Stimulated activated CD8-positive, alpha-beta memory T cell treated with anti-CD3 and anti-CD28 coated beads, Interleukin-12 subunit alpha, Interleukin-12 subunit beta, amount 100 ng/mL, for 24 hours (primary cell): Measurements from ENCODE around the gene P2RX7.
"Not testable (repeated sequence)": the region's sequence is repeated elsewhere in the genome, so short reads cannot be mapped to it uniquely, and the experiment has no call there.

ENCODE experiments used
- DNase-seq: peaks from one replicate; pipeline ENCODE4 v3.0.0-alpha.2; 2020; ENCODE audit errors: extremely low read depth

P2RX7 gene

DNA sequence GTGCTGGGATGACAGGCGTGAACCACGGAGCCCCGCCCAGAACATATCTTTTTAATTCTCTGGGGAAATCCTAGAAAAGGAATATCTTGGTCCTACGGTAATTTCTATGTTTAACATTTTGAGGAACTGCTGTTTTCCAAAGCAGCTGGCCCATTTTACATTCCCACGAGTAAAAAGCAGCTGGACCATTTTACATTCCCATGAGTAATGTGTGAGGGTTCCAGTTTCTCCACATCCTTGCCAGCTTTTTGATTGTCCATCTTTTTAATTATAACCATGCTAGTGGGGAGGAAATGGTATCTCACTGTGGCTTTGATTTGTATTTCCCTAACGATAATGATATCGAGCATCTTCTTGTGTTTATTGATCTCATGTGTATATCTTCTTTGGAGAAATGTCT, 72.8 kb downstream of the P2RX7 start:
- no peak for DNase-seq

DNA sequence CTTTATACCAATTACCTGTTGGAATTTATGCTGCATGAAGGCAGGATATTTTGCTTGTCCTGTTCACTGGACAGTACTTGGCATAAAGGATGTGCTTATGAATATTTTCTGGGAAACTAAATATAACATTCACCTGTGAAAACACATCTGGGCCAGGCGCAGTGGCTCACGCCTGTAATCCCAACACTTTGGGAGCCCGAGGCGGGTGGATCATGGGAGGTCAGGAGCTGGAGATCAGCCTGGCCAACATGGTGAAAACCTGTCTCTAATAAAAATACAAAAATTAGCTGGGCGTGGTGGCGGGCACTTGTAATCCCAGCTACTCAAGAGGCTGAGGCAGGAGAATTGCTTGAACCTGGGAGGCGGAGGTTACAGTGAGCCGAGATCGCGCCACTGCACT, 75.9 kb downstream of the P2RX7 start:
- DNase-seq, result not testable (repeated sequence)

DNA sequence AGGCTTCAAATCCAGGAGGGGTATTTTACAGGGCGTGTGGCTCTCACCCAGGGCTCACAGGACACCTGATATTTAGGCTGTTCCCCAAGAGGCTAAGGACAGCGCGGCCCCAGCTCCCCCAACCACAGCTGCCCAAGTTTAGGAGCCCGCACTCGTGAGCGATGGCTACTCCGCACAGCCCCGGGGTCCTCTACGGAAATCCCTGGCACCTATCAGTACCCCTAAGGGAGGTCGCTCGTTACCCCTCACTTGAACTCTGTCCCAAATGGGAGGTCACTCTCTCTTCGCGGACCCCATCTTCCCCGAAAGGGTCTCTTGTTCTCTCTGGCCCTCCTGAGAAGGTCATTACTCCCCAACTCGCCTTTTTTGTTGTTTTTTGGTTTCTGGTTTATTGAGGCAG, 76.5 kb downstream of the P2RX7 start:
- no peak for DNase-seq

DNA sequence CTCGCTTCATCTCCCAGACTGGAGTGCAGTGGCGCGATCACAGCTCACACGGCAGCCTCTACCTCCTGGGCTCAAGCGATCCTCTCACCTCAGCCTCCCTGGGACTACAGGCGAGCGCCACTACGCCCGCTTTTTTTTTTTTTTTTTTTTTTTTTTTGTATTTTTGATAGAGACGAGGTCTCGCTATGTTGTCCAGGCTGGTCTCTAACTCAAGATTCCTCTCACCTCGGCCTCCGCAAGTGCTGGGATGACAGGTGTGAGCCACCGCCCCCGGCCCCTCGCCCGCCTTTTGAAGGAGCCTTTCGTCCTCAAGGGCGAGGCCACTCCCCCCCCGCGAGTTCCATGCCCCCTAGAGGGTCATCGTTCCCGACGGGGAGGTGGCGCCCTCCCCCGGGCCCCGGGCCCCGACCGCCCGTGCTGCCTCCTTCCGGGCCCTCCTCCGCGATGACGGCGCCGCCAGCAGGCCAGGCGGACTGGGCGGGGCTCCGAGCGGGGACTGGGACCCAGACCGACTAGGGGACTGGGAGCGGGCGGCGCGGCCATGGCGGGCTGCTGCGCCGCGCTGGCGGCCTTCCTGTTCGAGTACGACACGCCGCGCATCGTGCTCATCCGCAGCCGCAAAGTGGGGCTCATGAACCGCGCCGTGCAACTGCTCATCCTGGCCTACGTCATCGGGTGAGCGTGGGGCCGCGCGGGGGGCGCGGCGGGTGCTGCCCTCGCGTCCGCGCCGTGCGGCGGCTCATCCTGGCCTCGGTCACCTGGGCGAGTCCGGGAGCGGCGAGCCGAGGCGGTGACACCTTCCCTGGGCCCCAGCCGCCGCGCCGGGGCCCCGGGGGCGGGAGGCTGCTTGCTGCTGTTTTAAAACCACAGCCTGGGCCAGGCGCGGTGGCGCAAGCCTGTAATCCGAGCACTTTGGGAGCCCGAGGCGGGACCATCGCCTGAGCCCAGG, 77.2 kb downstream of the P2RX7 start, which contains the start of gene P2RX4:
P2RX4 (plus strand) TSS at position 506 of the 949 bp plus-strand sequence; CDS start at position 542, 36 bp downstream.
- peak; percentile 62 for DNase-seq

DNA sequence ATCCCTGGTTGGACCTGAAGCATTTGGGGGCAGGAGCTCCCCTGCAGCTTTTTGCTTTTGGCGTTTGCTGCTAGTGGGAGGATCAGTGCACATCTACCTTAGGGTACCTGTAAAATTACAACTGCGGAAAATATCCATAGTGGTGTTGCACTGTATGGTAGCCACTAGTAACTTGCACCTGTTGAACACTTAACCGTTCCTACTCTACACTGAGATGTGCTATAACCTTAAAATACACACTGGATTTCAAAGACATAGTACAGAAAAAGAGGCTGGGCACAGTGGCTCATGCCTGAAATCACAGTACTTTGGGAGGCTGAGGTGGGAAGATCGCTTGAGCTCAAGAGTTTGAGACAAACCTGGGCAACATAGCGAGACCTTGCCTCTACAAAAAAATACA, 80.2 kb downstream of the P2RX7 start:
- no peak for DNase-seq

DNA sequence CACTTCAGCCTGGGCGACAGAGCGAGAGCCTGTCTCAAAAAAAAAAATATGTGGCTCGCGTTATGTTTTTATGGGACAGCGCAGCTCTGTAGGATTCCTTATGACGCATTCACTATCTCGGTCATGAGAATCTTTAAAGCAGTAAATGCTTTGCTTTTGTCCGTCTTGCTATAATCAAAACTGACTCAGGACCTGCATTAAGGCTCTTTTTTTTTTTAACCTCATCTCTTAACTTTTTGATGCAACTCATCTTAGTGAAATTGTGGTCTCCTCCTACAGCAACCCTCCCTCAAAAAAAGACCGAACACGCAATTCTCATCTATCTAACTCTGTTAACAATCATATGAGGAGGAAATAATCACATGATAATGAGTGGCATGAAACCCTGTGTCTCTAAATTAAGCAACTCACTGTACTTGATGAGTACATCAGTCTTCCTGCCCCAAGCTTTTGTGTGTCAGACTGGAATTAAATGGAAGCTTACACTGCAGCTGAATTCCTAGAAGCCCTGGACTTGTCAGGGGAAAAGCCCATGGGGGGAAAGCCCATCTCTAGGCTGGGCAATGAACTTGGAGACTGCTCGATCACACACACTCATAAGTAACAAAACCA, 81.6 kb downstream of the P2RX7 start:
- DNase-seq, result no peak

DNA sequence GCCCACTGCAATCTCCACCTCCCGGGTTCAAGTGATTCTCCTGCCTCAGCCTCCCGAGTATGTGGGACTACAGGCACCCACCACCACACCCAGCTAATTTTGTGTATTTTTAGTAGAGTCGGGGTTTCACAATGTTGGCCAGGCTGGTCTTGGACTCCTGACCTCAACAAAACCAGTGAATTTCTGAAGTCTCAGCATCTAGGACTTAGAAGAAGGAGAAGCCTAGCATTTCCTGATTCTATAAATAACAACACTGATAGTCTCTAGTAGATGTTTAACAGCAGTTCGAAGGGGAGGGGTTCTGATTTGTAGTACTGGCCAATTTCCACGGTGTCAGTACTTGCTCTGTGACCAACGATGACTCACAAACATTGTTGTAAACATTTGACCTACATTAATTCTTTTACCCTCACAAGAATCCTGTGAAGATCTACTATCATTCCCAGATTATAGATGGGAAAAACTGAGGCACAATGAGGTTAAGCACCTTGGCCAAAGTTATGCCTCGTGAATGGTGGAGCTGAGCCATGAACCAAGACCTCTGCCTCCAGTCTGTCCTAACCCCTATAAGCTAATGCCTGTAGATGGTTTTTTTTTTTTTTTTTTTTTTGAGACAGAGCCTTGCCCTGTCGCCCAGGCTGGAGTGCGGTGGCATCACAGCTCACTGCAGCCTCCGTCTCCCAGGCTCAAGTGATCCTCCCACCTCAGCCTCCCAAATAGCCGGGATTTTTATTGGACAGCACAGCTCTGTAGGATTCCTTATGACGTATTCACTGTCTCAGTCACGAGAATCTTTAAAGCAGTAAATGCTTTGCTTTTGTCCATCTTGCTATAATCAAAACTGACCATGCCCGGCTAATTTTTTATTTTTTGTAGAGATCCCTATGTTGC, 82.4 kb downstream of the P2RX7 start:
- no peak for DNase-seq

DNA sequence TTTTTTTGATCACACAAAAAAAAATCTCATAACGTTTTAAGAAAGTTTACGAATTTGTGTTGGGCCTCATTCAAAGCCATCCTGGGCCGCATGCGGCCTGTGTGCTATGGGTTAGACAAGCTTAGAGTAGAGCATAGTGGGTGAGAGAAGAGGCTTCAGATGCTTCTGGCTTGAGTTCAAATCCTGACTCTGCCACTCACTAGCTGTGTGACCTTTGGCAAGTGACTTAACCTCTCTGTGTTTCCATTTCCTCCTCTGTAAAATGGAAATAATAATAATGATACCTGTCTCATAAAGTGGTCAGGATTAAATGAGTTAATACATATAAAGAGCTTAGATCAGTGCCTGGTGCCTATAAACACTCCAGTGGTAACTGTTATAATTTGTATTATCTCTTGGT, 83.4 kb downstream of the P2RX7 start:
- no peak for DNase-seq

DNA sequence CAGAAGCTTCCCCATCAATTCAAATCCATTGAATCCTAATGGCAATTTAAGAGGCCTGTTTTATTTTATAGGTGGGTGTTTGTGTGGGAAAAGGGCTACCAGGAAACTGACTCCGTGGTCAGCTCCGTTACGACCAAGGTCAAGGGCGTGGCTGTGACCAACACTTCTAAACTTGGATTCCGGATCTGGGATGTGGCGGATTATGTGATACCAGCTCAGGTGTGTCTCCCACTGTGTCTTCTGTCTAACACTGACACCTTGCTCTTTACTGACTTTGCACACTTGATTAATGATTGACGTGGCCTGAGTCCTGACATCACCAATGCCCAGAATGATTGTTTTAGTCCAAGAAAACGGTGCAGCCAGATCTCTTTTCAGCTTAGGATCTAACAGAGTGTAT, 84.4 kb downstream of the P2RX7 start:
- DNase-seq, result no peak

DNA sequence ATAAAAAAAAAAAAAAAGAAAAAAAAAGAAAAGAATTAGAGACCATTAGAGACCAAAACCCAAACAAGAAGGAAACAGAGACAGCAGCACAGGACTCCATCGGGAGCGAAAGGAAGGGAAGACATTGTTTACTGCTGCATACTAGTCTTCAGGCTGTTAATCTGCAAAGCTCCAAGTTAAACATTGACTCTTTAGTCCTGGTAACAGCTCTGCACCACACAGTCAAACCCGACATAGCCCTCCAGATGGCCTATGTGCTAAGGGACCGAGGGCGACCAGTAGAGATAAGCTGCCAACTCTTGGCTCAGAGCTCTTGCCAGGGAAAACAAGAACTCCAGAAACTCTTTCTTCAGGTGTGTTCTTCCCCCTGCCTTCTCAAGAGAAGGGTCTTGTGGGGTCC, 85.1 kb downstream of the P2RX7 start:
- DNase-seq, result no peak

DNA sequence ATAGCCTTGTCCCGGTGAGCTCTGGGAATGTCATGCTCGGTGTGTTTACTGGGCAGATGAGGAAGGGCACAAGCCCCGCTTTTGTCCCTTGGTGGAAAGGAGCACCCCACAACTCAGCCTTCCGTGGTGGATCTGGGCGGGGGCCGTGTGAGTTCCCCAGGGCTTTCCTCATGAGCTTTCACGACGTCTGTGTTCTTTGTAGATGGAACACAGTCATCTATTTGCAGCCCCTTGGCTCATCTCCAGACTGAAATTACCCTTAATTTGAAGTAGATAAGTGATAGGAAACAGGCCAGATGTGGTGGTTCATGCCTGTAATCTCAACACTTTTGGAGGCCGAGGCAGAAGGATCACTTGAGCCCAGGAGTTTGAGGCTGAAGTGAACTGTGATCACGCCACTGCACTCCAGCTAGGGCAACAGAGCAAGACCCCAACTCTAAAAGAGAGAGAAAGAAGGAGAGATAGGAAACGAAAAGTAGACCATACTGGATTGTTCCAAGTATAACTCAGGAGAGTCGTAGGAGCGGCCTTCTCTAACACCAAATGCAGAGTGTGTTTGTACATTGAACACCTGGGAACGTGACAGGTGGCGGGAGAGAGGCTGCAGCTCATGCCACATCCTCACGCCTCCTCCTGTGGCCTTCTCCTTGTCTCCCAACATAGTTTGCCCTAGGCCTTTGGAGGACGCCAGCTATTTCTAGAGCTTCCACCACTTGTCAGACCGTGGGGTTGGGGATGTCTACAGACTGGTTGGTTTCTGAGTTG, 86.1 kb downstream of the P2RX7 start:
- no peak for DNase-seq

DNA sequence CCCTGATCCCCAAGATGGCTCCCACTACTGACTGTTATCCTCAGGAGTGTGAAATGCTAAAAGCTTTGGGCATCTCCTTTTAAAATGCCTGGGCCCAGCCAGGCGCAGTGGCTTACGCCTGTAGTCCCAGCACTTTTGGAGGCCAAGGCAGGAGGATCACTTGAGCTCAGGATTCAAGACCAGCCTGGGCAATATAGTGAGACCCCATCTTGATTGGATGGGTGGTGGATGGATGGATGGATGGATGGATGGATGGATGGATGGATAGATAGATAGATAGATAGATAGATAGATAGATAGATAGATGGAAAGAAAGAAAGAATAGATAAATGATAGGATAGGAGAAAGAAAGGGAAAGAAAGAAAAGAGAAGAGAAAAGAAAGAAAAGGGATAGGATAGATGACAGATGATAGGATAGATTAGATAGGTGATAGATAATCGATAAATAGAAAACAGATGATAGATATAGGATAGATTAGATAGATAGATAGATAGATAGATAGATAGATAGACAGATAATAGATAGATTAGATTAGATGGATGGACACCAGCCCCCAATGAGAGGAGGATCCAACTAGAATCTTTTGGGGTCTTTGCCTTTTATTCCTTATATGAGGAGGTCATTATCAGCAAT, 86.8 kb downstream of the P2RX7 start:
- no peak for DNase-seq

DNA sequence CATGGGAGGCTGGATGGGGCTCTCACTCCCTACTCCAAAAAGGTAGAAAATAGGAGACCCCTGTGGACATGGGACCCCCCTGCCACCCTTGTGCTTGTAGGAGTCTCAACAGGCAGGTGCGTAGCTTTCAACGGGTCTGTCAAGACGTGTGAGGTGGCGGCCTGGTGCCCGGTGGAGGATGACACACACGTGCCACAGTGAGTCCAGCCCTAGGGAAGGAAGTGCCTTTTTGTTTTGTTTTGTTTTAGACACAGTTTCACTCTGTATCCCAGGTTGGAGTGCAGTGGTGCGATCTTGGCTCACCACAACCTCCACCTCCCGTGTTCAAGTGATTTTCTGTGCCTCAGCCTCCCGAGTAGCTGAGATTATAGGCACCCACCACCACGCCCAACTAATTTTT, 90.2 kb downstream of the P2RX7 start:
- DNase-seq, result no peak

DNA sequence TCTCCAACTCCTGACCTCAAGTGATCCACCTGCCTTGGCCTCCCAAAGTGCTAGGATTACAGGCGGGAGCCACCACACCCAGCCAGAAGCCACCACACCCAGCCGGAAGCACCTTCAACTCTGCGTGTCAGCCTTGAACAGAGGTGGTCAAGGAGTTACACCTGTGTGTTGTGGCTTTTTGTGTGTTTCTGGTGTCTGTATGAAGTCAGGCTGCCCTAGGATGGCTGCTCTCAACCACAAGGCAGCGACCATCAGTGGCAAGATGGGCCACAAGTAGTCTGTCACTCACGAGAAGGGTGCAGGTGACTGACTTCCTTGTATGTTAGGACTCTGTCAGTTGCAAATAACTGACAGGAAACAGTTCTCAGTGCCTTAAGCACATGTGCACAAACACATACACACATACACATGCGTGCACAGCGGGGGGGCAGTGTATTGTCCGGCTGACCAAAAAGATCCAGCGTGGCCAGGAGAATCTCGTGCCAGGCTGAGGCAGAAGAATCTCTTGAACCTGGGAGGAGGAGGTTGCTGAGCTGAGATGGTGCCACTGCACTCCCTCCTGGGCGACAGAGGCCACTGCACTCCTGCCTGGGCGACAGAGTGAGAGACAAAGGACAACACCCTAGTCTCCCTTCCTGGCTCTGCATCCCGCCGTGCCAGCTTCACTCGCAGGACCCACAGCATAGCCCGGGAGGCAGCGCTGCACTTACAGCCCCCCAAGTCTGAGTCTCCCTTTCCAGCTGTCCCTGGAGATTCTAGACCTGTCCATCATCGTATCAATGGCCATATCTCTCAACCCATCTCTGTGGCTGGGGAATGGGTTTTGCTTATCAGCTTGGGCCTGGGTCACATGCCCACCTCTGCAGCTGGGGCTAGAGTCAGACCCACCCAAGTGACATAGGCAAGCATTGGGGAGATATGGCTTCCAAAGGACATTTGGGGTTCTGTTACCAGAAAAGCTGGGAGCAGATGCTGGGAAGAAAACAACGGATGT, 90.9 kb downstream of the P2RX7 start:
- DNase-seq, result no peak

DNA sequence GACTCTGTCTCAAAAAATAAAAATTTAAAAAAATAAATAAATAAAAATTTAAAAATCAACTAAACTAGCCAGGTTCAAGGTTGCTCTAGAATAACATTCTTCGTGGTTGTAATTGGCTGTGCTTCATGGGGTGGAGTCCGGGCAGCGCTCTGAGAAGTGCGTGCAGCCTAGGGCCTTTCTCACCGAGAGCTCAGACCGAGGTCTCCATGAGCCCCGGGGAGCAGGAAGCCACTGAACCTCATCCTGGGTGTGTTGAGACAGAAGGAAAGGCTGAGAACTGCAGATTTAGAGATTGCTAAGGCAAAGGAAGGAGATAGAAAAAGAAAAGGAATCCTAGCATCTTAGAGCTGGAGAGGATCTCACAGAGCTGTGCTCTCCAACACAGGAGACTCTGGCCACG, 91.9 kb downstream of the P2RX7 start:
- no peak for DNase-seq

DNA sequence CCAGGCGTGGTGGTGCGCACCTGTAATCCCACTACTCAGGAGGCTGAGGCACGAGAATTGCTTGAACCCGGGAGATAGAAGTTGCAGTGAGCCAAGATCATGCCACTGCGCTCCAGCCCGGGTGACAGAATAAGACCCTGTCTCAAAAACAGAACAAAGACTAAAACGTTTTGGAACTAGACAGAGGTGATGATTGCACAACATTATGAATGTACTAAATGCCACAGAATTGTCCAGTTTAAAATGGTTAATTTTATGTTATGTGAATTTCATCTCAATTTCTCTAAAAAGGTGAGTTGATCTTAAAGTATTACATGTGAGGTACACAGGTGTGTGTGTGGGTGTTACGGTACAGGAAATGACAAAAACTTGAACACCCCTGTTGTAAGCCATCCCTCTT, 93.7 kb downstream of the P2RX7 start:
- DNase-seq, result no peak

DNA sequence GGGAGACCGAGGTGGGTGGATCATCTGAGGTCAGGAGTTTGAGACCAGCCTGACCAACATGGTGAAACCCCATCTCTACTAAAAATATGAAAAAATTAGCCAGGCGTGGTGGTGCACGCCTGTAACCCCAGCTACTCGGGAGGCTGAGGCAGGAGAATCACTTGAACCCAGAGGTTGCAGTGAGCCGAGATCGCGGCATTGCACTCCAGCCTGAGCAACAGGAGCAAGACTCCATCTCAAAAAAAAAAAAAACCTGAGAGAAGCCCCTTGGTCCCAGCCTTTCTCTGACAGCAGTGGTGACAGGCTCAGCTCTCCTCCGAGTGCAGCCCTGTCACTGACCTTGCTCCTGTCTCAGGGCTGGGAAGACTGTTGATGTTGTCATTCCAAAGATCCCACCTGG, 94.2 kb downstream of the P2RX7 start:
- DNase-seq, result not testable (repeated sequence)

DNA sequence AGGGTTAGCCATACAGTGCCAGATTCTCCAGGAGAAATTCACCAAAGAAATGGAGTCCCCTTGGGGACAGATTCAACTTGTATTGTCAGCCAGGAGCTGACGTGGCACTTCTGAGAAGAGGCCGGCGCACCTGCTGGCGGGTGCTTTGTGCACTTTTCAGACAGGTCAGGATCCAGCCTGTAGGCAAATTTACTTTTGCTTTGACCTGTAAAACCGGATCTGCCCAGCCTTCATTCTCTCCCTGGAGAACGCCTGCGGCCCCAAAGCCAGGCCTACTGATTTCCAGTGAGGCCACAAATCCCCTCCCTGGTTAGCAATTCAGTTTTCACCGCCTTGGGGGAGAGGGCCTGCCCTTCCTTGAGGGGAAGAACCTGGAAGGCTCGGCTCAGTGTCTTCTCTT, 94.6 kb downstream of the P2RX7 start:
- no peak for DNase-seq

DNA sequence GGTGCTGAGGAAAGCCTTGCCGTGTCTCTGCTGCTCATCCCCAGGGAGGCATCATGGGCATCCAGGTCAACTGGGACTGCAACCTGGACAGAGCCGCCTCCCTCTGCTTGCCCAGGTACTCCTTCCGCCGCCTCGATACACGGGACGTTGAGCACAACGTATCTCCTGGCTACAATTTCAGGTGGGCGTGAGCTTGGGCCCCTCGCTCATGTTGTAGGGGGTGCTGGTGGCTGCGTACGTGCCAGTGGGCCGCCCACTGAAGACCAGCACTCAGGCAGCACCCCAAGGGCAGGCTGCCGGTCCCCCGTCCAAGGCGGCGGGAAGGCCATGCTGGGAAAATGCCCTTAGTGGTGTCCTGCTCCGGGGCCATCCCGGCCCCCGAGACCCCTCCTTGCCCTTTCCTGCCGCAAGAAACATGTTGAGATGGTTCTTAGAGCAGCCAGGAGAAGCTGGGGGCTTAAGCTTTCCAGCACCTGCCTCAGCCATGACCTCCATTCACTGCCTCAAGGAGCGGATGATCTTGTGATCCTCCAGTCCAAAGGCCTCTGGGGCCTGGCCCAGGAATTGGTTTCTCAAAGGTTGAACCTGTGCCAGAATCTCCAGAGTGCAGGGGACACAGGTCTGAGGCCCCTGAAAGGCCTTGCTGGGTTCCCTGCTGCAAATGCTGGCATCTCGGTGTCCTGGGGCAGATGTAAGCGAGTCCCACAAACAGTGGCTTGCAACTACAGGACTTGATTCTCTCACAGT, 96.4 kb downstream of the P2RX7 start:
- no peak for DNase-seq
